ENCODE measurements around the gene RBBP5. TPM values are rescaled to one million over a fixed set of nuclear protein-coding genes. Genes with fewer than 3 reads are reported as not detected.

RBBP5 gene
- total RNA-seq, 1 experiment from 2014 or later, result 17.9 TPM

DNA sequence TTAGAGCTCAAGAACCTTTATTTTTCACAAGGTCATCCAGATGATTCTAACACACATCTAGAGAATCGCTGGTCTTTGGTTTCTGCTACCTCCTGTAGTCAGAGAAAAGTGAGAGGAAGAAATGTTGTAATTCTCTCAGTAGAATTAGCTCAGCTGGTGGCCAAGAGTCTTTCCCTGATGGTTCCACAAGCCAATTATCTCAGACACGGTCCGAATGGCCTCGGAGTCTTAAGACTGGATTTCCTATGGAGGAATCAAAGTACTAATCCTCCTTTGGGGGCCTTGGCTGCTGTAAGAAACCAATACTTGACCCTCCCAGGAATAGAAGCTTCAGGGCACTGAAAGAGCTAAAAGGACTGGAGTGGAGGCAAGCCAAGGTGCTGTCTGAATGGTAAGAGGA, 39.3 kb downstream of the RBBP5 start:
- Histone ChIP-seq H3K9me3 (ENCODE audit: insufficient read depth, low read depth) (no peaks in the 10 kb centered on the region), H2AFZ (no peak overlapping the region), H4K20me1 (ENCODE audit: insufficient read depth) (no peaks in the 10 kb centered on the region; the same call in none of the 2 replicates), H3K4me2 (no peak overlapping the region), H3K4me3 (no peak overlapping the region), H3K79me2 (ENCODE audit: low read depth) (no peaks in the 10 kb centered on the region), H3F3A (ENCODE audit: insufficient read depth, low read depth) (no peaks in the 10 kb centered on the region), H3K4me1 (replicated peaks; ENCODE audit: insufficient read depth) (no peaks in the 10 kb centered on the region), H3K27ac (no peak overlapping the region), H3K27me3 (ENCODE audit: insufficient read depth, low read depth) (no peaks in the 10 kb centered on the region), H3K9me2 (ENCODE audit: insufficient read depth) (no peaks in the 10 kb centered on the region), H3K36me3 (ENCODE audit: low read depth) (no peaks in the 10 kb centered on the region)
- ChIA-PET CTCF (no interaction called here), POLR2A (ENCODE audit: unreplicated experiment) (no interaction called here)
- DNase-seq, result no peak
- TF ChIP-seq EZH2 (IDR thresholded peaks at IDR 0.05; ENCODE audit: low read depth), result no peak
- TF ChIP-seq CTCF (conservative IDR thresholded peaks at IDR 0.05), result no peak
- no TSS peak for BruUV-seq (replicated peaks)
- intact Hi-C loops (cut with micrococcal nuclease; ENCODE audit: unreplicated experiment), result no loop called here

- Histone ChIP-seq H4K20me1 (ENCODE audit: insufficient read depth) (no peaks in the 10 kb centered on the region; the same call in 1 of the 2 replicates), H3K36me3 (ENCODE audit: low read depth) (no peaks in the 10 kb centered on the region), H3K9me3 (ENCODE audit: insufficient read depth, low read depth) (no peaks in the 10 kb centered on the region), H3K4me3 (no peak overlapping the region), H2AFZ (no peak overlapping the region), H3K9me2 (ENCODE audit: insufficient read depth) (no peaks in the 10 kb centered on the region), H3K79me2 (ENCODE audit: low read depth) (no peaks in the 10 kb centered on the region), H3K27ac (no peak overlapping the region), H3K4me2 (no peak overlapping the region), H3K27me3 (ENCODE audit: insufficient read depth, low read depth) (no peaks in the 10 kb centered on the region), H3K4me1 (replicated peaks; ENCODE audit: insufficient read depth) (no peaks in the 10 kb centered on the region), H3F3A (ENCODE audit: insufficient read depth, low read depth) (no peaks in the 10 kb centered on the region)
- intact Hi-C loops (cut with micrococcal nuclease; ENCODE audit: unreplicated experiment), result no loop called here
- ChIA-PET CTCF (no interaction called here), POLR2A (ENCODE audit: unreplicated experiment) (interaction anchor here (0.7 kb wide), 1 partner anchor 516 kb away, joined by 4 read pairs; no protein-coding TSS in a partner anchor)
- TF ChIP-seq EZH2 (IDR thresholded peaks at IDR 0.05; ENCODE audit: low read depth) (no peak), CTCF (conservative IDR thresholded peaks at IDR 0.05) (no peak)
- no TSS peak for BruUV-seq (replicated peaks)
- no peak for DNase-seq
Observed at GRCh38 chr1:205077934-205078311, 43.9 kb downstream of the RBBP5 start.

DNA sequence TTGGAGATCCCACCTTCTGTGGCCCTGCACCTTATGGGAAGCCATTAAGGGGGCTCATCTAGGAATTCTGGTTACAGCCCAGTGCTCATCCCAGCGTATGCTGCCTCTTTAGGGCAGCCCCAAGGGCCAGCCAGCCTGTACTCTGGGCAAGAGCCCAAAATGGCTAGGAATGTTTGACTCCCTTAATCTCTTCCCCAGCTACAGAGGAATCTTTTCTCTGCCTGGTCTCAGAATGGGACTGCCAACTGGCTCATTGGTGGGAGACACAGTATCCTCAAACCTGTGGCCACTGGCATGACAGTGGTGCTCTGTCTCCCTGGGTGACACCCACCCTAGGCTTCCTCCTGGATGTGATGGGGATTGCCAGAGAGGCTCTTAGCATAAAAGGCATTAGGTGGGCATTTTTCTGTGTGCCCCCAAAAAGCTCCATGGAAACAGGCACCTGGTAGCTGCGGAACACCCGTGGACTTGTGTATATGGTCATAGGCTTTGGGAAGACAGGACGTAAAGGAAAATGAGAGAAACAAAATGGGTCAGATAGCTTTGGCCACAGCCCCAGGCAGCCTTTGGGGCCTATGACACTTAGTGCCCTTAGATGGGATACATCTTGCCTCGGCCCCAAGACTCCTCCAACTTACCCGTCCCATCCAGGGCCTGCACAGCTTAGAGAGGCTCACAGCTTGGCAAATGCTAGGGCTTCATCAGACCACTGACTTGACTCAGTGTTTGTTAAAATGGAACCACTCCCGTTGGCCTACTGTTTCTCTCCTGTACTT, 44.4 kb downstream of the RBBP5 start:
- TF ChIP-seq CTCF (conservative IDR thresholded peaks at IDR 0.05) (no peak), EZH2 (IDR thresholded peaks at IDR 0.05; ENCODE audit: low read depth) (no peak)
- no peaks in the 10 kb centered on the region for H3K27me3 ChIP-seq (ENCODE audit: insufficient read depth, low read depth)
- BruUV-seq (replicated peaks), result no TSS peak
- no peaks in the 10 kb centered on the region for H3K4me1 ChIP-seq (replicated peaks; ENCODE audit: insufficient read depth)
- CTCF ChIA-PET, result no interaction called here
- H3K9me3 ChIP-seq (ENCODE audit: insufficient read depth, low read depth), result no peaks in the 10 kb centered on the region
- POLR2A ChIA-PET (ENCODE audit: unreplicated experiment), result no interaction called here
- no peak overlapping the region for H3K27ac ChIP-seq
- no peaks in the 10 kb centered on the region for H3F3A ChIP-seq (ENCODE audit: insufficient read depth, low read depth)
- H3K79me2 ChIP-seq (ENCODE audit: low read depth), result no peaks in the 10 kb centered on the region
- intact Hi-C loops (cut with micrococcal nuclease; ENCODE audit: unreplicated experiment), result no loop called here
- no peaks in the 10 kb centered on the region for H3K36me3 ChIP-seq (ENCODE audit: low read depth)
- no peaks in the 10 kb centered on the region for H3K9me2 ChIP-seq (ENCODE audit: insufficient read depth)
- H2AFZ ChIP-seq, result no peak overlapping the region
- H3K4me3 ChIP-seq, result no peak overlapping the region
- no peak for DNase-seq
- H3K4me2 ChIP-seq, result no peak overlapping the region
- H4K20me1 ChIP-seq (ENCODE audit: insufficient read depth), result no peaks in the 10 kb centered on the region
